GM19397 (cell line): Measurements from ENCODE around the gene CTAG1A.
"Not testable (repeated sequence)": the region's sequence is repeated elsewhere in the genome, so short reads cannot be mapped to it uniquely, and the experiment has no call there.

Experiments used
- ATAC-seq: cut with Tn5 transposase; IDR thresholded peaks from one replicate; pipeline ENCODE4 v1.9.1; 2021; ENCODE audit warnings: mild to moderate bottlenecking, moderate library complexity; ENCODE audit not compliant: unreplicated experiment

CTAG1A gene

GRCh38 chrX:154608823-154609222 lies 23.9 kb downstream of the CTAG1A start:
- ATAC-seq, result not testable (repeated sequence)

GRCh38 chrX:154611146-154611545 lies 26.2 kb downstream of the CTAG1A start:
- ATAC-seq, result not testable (repeated sequence)

- ATAC-seq, result not testable (repeated sequence)
These were observed 28.7 kb downstream of the CTAG1A start for GRCh38 chrX:154613586-154613985.

GRCh38 chrX:154619182-154619581 lies 34.2 kb downstream of the CTAG1A start, which contains the start of gene CTAG1B:
Gene CTAG1B, minus strand, starts transcription at chrX:154619282. Its CDS starts 64 bp downstream, at chrX:154619218.
- ATAC-seq, result not testable (repeated sequence)

GRCh38 chrX:154620767-154621414 lies 36.0 kb downstream of the CTAG1A start:
- not testable (repeated sequence) for ATAC-seq

GRCh38 chrX:154628960-154629359 lies 44.0 kb downstream of the CTAG1A start:
- not testable (repeated sequence) for ATAC-seq

GRCh38 chrX:154630949-154631348 lies 46.0 kb downstream of the CTAG1A start:
- not testable (repeated sequence) for ATAC-seq

- not testable (repeated sequence) for ATAC-seq
These were observed 48.7 kb downstream of the CTAG1A start for GRCh38 chrX:154633661-154634060.
